Type B pancreatic cell (in vitro differentiated cells): ENCODE data around the gene HSP90AB1. TPM values are rescaled to one million over a fixed set of nuclear protein-coding genes. Genes with fewer than 3 reads are reported as not detected.
A peak's percentile ranks its signal among the peaks of the same experiment; 100 is the strongest.

Experiments
- DNase-seq: peaks from one replicate; pipeline ENCODE4 v3.0.0; 2021; ENCODE audit warnings: mixed read lengths; ENCODE audit not compliant: unreplicated experiment; ENCODE audit errors: extremely low spot score
- H3K27ac Mint-ChIP-seq: 2 replicates; pipeline ENCODE4 v1.8.0; 2021; ENCODE audit warnings: mild to moderate bottlenecking, mixed read lengths
- H3K27me3 Mint-ChIP-seq: 2 replicates; pipeline ENCODE4 v1.8.0; 2021; ENCODE audit warnings: mixed read lengths
- H3K36me3 Mint-ChIP-seq: 2 replicates; pipeline ENCODE4 v1.8.0; 2021; ENCODE audit warnings: mixed read lengths
- H3K4me1 Mint-ChIP-seq: one replicate; pipeline ENCODE4 v1.8.0; 2021; ENCODE audit warnings: mixed read lengths; ENCODE audit not compliant: unreplicated experiment
- H3K4me3 Mint-ChIP-seq: 2 replicates; pipeline ENCODE4 v1.8.0; 2021; ENCODE audit warnings: mild to moderate bottlenecking, mixed read lengths
- H3K9me3 Mint-ChIP-seq: 2 replicates; pipeline ENCODE4 v1.8.0; 2021; ENCODE audit warnings: mixed read lengths
- total RNA-seq: library from RNA; stranded (reverse); gene quantifications from 2 replicates; pipeline ENCODE4 v1.2.1, GENCODE V29; 2021; ENCODE audit warnings: low replicate concordance
- TF ChIP-seq, protein P1 (sequence below): fragments of 200-600 bp; sonication (generic); conservative IDR thresholded peaks from 2 replicates; pipeline ENCODE4 v1.5.0; 2021; ENCODE audit warnings: antibody characterized with exemption, mild to moderate bottlenecking

Gene HSP90AB1
- total RNA-seq, 1 donor from 2014 or later = 1,082 TPM

GRCh38 chr6:44265722-44266233 is 18.9 kb downstream of the HSP90AB1 start:
- H3K36me3 Mint-ChIP-seq = no peaks in the 10 kb centered on the region
- peaks cover 28% of the 10 kb centered on the region for H3K27me3 Mint-ChIP-seq
- TF ChIP-seq, protein P1, sequence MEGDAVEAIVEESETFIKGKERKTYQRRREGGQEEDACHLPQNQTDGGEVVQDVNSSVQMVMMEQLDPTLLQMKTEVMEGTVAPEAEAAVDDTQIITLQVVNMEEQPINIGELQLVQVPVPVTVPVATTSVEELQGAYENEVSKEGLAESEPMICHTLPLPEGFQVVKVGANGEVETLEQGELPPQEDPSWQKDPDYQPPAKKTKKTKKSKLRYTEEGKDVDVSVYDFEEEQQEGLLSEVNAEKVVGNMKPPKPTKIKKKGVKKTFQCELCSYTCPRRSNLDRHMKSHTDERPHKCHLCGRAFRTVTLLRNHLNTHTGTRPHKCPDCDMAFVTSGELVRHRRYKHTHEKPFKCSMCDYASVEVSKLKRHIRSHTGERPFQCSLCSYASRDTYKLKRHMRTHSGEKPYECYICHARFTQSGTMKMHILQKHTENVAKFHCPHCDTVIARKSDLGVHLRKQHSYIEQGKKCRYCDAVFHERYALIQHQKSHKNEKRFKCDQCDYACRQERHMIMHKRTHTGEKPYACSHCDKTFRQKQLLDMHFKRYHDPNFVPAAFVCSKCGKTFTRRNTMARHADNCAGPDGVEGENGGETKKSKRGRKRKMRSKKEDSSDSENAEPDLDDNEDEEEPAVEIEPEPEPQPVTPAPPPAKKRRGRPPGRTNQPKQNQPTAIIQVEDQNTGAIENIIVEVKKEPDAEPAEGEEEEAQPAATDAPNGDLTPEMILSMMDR = no peak
- H3K4me1 Mint-ChIP-seq = peaks cover 23% of the 10 kb centered on the region
- DNase-seq = no peak
- peak overlapping the region; percentile 93 for H3K4me3 Mint-ChIP-seq
- peak overlapping the region; percentile 68 for H3K27ac Mint-ChIP-seq
- H3K9me3 Mint-ChIP-seq = no peaks in the 10 kb centered on the region

- H3K27me3 Mint-ChIP-seq = peaks cover 32% of the 10 kb centered on the region
- H3K27ac Mint-ChIP-seq = peak overlapping the region; percentile 55
- peaks cover 23% of the 10 kb centered on the region for H3K4me1 Mint-ChIP-seq
- DNase-seq = no peak
- peak overlapping the region; percentile 93 for H3K4me3 Mint-ChIP-seq
- no peaks in the 10 kb centered on the region for H3K9me3 Mint-ChIP-seq
- H3K36me3 Mint-ChIP-seq = no peaks in the 10 kb centered on the region
- TF ChIP-seq, protein P1 = no peak
Observed at GRCh38 chr6:44266347-44266746, 19.4 kb downstream of the HSP90AB1 start.

DNA sequence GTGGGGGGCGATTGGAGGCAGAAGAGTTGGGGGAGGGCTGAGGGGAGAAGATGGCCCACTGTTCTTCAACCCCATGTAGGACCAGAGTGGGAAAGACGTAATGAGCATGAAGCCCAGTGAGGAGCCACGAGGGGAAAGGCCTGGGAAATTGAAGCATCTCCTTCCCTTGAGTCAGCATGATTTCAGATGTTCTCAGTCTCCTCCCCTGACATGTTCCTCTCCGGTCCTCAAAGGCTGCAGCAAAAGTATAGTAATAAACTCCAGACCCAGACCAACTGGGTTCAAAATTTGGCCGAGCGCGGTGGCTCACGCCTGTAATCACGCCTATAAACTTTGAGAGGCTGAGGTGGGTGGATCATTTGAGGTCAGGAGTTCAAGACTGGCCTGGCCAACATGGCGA is 20.4 kb downstream of the HSP90AB1 start:
- Mint-ChIP-seq H3K9me3 (no peaks in the 10 kb centered on the region), H3K27ac (no peak overlapping the region), H3K36me3 (no peaks in the 10 kb centered on the region), H3K27me3 (peaks cover 39% of the 10 kb centered on the region), H3K4me3 (no peak overlapping the region), H3K4me1 (peaks cover 23% of the 10 kb centered on the region)
- TF ChIP-seq, protein P1 = no peak
- DNase-seq = no peak

DNA sequence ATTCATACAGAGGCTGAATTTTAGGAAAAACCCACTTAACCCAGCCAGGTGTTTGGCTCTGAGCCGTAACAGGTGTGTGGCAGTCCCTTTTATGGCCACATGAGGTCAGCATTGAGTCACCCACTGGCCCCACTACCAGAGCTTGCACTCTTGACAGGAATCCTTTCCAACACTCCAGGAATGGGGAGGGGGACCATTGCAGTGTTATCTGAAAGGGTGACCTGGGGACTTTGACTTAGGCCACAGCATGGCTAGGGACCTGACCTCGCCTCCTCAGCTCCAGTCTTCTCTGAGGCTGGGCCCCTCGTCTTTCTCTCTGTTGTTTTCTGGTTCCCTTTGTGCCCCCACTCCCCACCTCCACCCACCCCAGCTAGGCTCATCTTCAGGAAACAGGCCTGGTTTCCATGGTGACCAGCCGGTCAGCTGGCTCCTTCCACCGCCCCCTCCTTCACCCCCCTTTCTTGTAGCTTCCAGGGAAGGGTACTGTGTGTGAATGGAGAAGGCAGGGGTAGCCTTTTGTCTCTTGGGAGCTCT is 21.3 kb downstream of the HSP90AB1 start:
- H3K4me1 Mint-ChIP-seq = peaks cover 17% of the 10 kb centered on the region
- H3K27ac Mint-ChIP-seq = no peak overlapping the region
- no peaks in the 10 kb centered on the region for H3K9me3 Mint-ChIP-seq
- no peak for DNase-seq
- H3K4me3 Mint-ChIP-seq = peak overlapping the region; percentile 68
- TF ChIP-seq, protein P1 = peak; percentile 97
- no peaks in the 10 kb centered on the region for H3K36me3 Mint-ChIP-seq
- peaks cover 48% of the 10 kb centered on the region for H3K27me3 Mint-ChIP-seq

DNA sequence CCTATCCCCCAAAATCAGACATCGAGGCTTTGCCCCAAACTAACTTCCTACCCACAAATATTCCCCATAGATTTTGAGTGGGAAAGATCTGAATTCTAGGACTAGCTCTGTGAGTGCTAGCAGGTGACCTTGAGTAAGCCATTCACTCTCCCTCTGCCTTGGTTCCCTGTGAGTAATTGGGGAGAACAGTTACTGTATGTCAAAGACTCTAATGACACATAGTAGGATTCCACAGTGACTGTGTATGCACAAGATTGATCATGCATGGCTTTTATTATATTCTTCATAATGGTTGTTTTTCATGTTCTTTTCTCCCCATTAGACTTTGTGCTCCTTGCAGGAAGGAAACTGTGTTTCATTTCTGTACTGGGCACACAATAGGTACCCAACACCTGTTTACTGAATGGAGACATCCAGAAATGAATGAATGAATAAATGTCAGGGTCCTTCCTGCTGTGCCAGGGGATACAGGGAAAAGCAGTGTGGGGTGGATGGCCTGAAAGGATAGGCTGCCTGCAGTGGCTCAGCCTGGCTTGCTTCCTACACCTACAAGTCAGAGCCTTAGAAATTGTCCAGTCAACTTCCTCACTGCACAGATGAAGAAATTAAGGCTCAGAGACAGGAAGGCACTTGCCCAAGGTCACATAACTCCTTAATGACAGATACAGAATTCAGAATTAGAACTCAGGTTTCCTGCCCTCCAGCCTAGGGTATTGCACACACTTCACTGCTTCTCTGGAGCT is 22.4 kb downstream of the HSP90AB1 start:
- Mint-ChIP-seq H3K36me3 (no peaks in the 10 kb centered on the region), H3K4me3 (peak overlapping the region; percentile 83), H3K4me1 (peaks cover 5% of the 10 kb centered on the region), H3K27me3 (peaks cover 56% of the 10 kb centered on the region), H3K9me3 (no peaks in the 10 kb centered on the region), H3K27ac (no peak overlapping the region)
- TF ChIP-seq, protein P1 = no peak
- no peak for DNase-seq
